ENCODE data around the gene LPAR3.
"Not testable (repeated sequence)": the region's sequence is repeated elsewhere in the genome, so short reads cannot be mapped to it uniquely, and the experiment has no call there.

LPAR3 gene

DNA sequence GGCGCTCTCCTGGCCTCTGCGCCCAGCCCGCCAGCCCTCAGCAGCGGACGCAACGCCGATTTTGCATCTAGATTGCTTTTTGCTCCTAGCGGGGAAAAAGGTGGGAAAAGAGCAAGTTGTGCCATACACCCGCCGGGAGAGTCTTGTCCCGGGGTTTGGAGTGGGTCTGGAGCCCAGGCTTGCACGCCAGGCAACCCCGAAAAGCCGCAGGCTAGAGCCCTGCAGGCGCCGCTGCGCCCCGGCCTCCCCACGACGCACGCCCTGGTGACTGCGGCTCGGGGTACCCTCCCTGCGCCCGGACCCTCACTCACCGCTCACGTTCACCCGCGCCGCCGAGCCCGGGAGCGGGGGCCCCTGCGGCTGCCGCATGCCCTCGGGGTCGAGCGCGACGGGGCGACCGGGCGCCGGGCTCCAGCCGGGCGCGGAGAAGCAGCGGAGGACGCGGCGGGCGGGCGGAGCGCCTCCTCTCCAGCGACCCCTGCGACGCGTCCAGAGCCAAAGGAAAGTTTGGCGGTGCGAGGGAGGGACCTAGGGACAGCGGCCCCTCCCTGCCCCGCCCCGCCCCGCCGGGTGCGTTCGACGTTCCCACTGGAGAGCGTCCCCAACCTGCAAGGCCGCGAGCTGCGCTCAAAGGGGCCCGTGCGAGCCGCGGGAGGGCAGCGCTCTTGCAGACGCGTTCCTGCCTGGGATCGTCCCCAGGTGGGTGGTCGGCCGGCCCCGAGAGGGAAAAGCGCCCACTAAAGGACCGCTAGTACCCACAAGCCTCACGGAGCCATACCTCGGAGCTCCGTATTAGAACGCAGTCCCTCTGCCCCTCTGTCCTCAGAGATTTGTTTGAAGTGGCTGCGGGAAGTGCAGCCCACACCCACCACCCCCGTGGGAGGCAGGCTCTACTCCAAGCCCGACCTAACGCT, at the start of gene LPAR3:
LPAR3 (minus strand) TSS at position 502 of the 914 bp plus-strand sequence. CDS start 27,086 bp downstream, outside the sequence.
- DNase-seq: peak; percentile 15

- no peak for DNase-seq
Measured at GRCh38 chr1:84941843-84942242, 48.8 kb upstream of the LPAR3 start.

- DNase-seq: no peak
Measured at GRCh38 chr1:84940481-84940880, 47.5 kb upstream of the LPAR3 start.

DNA sequence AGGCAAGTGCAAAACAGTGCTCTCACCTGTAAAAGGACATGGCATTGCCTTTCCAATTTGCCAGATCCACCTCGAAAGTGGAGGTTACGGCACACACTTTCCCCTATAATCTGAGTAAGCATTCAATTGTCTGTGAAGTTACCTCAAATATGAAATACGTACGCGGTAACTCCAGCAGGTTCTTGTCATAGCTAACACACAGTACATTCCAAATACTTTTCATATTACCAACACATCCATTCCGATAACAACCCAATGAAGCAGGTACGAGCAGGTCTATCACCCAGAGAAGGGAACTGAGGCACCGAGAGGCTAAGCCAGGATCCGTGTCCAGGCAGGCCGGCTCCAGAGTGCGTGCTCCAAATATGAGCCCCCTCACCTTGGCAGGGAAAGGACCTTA, 46.8 kb upstream of the LPAR3 start:
- DNase-seq: no peak

- peak; percentile 32 for DNase-seq
Measured at GRCh38 chr1:84939151-84939550, 46.1 kb upstream of the LPAR3 start.

DNA sequence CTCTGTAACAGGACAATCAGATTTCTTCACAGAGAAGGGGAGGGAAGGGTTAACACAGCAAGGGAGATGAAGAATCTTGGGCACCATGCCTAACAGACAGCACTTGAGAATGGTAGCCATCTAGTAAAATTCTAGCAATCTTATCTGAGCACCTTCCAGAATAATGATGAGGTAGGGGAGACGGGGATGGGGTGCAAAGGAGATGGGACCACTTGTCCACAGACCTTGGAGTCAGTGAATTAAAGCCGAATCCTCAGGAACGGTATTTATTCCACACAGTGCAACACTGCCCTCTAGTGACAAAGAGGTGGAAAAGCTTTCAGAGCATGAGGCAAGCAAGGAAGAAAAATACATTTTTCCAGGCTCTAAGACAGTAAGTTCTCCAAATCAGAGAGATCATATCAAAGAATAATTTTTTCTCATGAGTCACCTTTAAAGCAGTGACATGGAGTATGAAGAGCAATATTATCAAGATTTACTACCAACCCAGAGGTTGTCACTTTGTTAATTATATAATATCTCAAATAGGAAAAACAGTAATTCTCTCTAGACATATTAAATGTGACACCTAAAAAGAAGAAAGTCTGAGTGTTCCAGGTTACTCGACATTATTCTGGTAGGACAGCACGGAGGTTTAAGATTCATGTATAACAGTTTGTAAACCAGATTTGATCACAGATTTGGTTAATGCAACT, 43.3 kb upstream of the LPAR3 start:
- DNase-seq: peak; percentile 60

DNA sequence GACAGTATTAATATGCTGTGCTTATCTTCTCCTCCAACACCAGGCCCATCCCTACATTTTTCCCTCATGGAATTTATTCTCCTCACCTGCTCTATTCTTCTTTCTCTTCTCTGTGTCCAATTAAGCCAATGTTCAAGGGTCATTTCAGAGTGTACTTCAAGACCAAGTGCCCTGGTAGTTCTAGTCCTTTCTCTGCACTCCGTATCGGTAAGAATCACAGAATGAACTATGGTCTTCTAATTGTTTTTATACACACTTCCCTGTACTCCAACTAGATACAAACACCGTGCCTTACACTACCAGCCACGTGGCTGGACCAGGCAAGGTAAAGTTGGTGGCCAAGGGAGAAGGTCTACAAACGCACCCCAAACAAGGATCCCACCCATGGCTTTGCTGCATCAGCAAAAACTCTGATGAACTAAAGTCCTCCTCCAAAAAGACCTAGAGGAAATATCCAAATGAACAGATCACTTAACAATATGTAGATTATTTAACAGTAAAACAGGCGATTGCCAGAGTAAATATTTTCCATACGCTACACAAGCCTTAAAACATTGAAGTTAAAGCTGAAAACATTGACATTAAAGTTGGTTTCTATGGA, 40.1 kb upstream of the LPAR3 start:
- no peak for DNase-seq

GRCh38 chr1:84930831-84931230, 37.8 kb upstream of the LPAR3 start:
- DNase-seq: no peak

DNA sequence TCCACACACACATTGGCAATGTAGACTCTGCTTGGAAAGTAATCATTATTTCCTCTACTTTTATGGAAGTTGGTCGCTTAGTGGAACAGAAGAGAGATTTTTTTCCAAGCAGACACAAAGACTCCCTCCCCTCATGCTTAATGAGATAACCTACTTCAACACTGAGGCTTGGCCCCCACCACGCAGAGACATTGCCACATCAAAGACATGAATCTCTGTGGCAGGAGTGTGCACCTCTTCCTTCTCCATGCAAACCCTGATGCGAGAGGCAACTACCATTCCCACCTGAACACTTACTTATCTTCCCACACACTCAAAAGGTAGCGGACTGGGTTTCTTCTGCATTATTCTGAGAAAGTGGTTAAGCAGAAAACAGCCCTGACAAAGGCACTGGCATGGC, 37.3 kb upstream of the LPAR3 start:
- no peak for DNase-seq

DNA sequence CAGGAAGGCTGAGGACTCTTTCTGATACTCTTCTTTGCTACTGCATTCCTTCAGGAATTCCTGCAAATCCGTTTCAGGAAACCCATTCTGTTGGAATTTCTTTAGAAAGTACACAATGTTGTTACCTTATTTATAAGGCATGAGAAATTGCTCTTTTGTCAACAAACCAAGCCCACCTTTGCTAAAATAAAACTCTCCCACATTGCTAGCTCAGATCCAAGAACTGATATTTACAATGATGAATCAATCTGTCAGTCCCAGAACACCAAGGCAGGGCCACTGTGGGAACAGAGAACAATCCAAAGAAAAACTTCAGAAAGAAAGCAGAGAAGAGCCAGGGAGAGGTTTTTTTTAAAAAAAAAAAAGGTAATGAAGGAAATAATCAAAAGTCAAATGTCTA, 36.6 kb upstream of the LPAR3 start:
- no peak for DNase-seq

DNA sequence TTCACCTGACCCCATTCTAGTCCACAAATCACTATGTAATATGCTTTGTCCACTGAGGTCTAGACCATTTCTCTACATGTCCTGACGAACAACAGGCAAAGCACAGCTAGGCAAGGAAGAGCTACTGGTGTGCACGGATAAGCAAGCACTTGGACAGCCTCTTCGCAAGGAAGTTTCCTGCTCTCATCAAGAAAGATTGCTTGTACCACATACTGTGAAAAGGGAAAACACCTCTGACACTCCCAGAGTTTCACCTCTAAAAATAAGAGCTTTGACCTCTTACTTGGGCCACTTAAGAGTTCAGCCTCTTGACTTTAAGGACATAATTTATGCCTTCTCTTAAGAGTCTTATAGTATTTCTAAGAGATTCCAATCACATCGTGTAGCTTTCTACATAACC, 36.0 kb upstream of the LPAR3 start:
- no peak for DNase-seq

GRCh38 chr1:84923317-84923716, 30.3 kb upstream of the LPAR3 start:
- DNase-seq: no peak

DNA sequence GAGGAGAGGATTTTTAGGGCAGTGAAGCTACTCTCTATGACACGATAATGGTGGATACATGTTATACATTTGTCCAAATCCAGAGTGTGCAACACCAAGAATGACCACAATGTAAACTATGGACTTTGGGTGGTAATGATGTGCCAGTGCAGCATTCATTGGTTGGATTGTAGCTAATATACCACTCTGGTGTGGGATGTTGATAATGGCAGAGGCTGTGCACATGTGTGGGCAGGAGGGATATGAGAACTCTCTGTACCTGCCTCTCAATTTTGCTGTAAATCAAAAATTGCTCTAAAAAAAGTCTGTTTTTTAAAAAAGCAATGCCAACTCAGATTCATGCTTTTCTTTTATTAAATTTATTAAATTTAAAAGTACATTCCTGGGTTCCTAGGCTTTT, 27.2 kb upstream of the LPAR3 start:
- DNase-seq: no peak

GRCh38 chr1:84919461-84919970, 26.5 kb upstream of the LPAR3 start:
- DNase-seq: no peak

- DNase-seq: no peak
Measured at GRCh38 chr1:84918726-84919336, 25.8 kb upstream of the LPAR3 start.

GRCh38 chr1:84916897-84917296, 23.9 kb upstream of the LPAR3 start:
- no peak for DNase-seq

DNA sequence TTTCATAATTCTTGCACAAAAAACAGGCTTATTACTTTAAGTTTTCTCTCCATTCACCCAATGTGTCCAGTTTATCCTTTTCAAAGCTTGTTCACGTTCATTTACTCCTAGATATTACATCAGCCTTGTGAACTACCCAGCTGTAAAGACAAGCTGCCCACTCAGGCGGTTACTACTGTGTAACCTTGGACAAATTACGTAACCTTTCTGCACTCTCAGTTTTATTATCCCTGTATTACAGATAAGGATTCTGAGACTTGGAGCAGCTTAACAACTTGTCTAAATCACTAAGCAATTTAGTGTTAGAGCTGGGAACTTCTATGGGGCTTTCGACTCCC, 20.5 kb upstream of the LPAR3 start:
- no peak for DNase-seq

- DNase-seq: no peak
Measured at GRCh38 chr1:84912726-84913554, 19.9 kb upstream of the LPAR3 start.

GRCh38 chr1:84908746-84909464, 15.9 kb upstream of the LPAR3 start:
- not testable (repeated sequence) for DNase-seq

GRCh38 chr1:84907095-84907827, 14.3 kb upstream of the LPAR3 start:
- peak; percentile 77 for DNase-seq

- not testable (repeated sequence) for DNase-seq
Measured at GRCh38 chr1:84902727-84903126, 9.7 kb upstream of the LPAR3 start.
